Vagina (tissue), 2 donors: Measurements from ENCODE around the gene RANBP17.

Source experiments
- POLR2A ChIP-seq, 2 donors: fragments of 450-650 bp; IDR thresholded peaks; one replicate each; pipeline ENCODE4 v1.6.1; 2017; ENCODE audit warnings: antibody characterized with exemption in 2 of 2, mild to moderate bottlenecking in 2 of 2, moderate library complexity in 2 of 2
- TF ChIP-seq, protein P1 (sequence below), 3 experiments: fragments of 450-650 bp in 2 of 3; fragments of 200-600 bp in 1 of 3; sonication (generic) in 1 of 3; IDR thresholded peaks; one replicate each; pipeline ENCODE4 v1.5.1; 2017 to 2019; ENCODE audit warnings: antibody characterized with exemption in 3 of 3, mild to moderate bottlenecking in 2 of 3, moderate library complexity in 2 of 3

DNA sequence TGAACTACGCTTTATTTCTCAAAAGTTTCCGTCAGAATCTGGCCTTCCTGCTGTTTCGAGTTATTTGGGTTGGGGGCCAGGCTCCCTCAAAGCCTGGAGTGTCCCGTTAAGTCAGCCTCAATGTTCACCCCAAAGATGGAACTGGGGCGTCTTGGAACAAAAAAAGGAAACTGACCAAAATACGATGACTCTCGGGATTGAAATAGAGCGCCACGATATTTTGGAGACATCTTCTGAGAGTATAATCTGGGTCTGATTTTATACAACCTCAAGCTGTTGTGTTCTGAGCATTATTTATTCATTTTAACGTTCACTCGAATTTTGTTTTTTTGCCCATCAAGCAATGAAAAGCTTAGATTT, 475.4 kb downstream of the RANBP17 start:
- TF ChIP-seq, protein P1, sequence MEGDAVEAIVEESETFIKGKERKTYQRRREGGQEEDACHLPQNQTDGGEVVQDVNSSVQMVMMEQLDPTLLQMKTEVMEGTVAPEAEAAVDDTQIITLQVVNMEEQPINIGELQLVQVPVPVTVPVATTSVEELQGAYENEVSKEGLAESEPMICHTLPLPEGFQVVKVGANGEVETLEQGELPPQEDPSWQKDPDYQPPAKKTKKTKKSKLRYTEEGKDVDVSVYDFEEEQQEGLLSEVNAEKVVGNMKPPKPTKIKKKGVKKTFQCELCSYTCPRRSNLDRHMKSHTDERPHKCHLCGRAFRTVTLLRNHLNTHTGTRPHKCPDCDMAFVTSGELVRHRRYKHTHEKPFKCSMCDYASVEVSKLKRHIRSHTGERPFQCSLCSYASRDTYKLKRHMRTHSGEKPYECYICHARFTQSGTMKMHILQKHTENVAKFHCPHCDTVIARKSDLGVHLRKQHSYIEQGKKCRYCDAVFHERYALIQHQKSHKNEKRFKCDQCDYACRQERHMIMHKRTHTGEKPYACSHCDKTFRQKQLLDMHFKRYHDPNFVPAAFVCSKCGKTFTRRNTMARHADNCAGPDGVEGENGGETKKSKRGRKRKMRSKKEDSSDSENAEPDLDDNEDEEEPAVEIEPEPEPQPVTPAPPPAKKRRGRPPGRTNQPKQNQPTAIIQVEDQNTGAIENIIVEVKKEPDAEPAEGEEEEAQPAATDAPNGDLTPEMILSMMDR (IDR thresholded peaks at IDR 0.05) = no peak
- no peak for TF ChIP-seq POLR2A (IDR thresholded peaks at IDR 0.05)
